ENCODE data around the gene GABARAP.

GABARAP gene

DNA sequence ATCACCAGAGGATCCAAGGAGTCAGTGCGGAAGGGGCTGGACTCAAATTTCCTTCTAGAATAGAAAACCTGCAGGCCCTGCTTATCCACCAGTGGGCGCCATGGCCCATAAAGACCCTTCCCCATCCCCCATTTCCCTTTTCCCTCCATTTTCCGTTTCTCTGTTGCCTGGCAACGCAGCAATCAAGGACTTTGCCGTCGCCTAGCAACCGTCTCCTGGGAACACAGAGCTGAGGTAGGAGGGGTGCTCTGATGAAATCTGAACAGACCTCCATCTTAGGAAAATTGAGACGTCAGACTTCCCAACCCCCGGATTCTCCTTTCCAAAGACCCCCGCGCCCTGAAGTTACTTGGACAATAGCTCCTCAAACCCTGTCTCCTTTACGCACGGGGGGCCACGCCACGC lies 28.4 kb downstream of the GABARAP start:
- Histone ChIP-seq H3K9me3 (no peaks in the 10 kb centered on the region), H3K27ac (peak overlapping the region; percentile 70), H3K4me1 (ENCODE audit: control insufficient read depth in 1 of 2, insufficient read depth in 1 of 2, low read depth in 1 of 2, low read length in 1 of 2) (peaks cover 31 to 37% of the 10 kb centered on the region in 2 experiments), H3K4me3 (ENCODE audit: low read depth in 1 of 2, low read length in 1 of 2) (peak overlapping the region; percentile 56 to 76), H3K27me3 (peaks cover 17% of the 10 kb centered on the region), H3K36me3 (no peaks in the 10 kb centered on the region)
- TF ChIP-seq, protein P1, sequence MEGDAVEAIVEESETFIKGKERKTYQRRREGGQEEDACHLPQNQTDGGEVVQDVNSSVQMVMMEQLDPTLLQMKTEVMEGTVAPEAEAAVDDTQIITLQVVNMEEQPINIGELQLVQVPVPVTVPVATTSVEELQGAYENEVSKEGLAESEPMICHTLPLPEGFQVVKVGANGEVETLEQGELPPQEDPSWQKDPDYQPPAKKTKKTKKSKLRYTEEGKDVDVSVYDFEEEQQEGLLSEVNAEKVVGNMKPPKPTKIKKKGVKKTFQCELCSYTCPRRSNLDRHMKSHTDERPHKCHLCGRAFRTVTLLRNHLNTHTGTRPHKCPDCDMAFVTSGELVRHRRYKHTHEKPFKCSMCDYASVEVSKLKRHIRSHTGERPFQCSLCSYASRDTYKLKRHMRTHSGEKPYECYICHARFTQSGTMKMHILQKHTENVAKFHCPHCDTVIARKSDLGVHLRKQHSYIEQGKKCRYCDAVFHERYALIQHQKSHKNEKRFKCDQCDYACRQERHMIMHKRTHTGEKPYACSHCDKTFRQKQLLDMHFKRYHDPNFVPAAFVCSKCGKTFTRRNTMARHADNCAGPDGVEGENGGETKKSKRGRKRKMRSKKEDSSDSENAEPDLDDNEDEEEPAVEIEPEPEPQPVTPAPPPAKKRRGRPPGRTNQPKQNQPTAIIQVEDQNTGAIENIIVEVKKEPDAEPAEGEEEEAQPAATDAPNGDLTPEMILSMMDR (IDR thresholded peaks at IDR 0.05) = no peak

DNA sequence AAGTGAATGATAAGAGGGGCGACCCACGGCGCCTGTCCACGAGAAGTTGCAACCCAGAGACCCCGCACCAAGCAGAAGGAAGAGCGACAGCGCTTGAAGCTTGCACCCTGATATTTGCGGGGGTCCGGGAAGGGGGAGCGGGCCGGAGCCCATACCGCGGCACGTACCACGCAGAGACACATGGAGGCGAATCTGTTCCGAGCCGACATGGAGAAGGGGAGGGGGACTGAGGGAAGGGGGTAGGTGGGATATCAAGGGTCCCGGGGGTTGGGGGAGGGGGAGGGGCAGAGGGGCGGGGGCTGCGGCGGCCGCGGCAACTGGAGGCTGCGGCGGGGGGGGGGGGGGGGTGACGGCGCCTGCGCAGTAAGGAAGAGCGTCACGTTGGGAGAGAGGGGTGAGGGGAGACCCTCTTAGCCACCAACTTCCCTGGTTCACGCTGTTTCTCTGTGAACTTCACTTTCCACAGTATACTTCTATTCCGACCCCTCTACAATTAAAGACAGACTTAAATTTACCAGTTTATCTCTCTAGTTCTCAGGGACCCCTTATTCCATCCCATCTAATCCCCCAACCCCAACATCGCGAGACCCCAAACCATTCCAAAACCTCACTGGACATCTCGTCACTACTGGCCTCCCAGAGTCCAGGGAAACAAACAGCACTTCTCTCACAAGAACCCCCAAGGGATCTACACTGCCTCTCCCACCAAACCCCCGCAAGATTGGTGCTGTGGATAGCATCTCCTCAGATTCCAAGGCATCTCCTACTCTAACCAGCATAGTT lies 30.6 kb downstream of the GABARAP start:
- no peaks in the 10 kb centered on the region for H3K9me3 ChIP-seq
- no peaks in the 10 kb centered on the region for H3K36me3 ChIP-seq
- H3K27me3 ChIP-seq = peaks cover 12% of the 10 kb centered on the region
- TF ChIP-seq, protein P1 (IDR thresholded peaks at IDR 0.05) = no peak
- no peak overlapping the region for H3K4me3 ChIP-seq (ENCODE audit: low read depth in 1 of 2, low read length in 1 of 2)
- H3K4me1 ChIP-seq (ENCODE audit: control insufficient read depth in 1 of 2, insufficient read depth in 1 of 2, low read depth in 1 of 2, low read length in 1 of 2) = peaks cover 18 to 19% of the 10 kb centered on the region in 2 experiments
- no peak overlapping the region for H3K27ac ChIP-seq

DNA sequence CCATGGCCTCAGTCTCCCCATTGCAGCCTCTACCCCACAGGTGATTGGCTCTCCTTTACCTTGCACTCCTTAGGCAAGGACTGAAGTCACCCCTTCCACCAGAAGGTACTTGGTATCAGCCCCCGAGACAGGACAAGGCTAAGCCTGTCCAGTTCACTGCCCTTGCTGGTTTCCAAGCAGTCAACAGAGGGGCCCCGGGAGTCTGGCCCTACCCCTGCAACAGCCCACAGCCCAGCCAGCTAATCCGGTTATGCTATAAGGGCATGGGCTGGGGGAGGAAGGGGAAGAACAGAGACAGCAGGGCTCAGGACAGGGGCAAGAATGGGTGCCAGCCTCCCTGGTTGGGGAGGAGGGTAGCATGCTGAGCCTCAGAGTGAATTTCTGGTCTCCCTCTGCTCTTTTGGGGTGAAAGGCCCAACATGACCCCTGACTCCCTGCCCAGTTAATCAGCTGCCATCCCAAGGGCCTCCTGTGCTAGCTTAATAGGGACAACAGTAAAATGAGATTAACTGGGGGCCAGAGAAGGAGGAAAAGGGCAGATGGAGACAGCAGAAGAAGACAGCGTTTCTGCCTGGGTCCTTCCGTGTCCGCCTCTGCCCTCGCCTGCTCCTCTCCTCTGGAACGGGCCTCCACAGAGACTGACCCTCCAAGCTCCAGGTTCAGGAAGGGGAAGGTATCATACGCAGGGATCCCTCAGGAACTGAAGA lies 33.3 kb downstream of the GABARAP start:
- TF ChIP-seq, protein P1 (IDR thresholded peaks at IDR 0.05) = no peak
- no peaks in the 10 kb centered on the region for H3K36me3 ChIP-seq
- no peaks in the 10 kb centered on the region for H3K9me3 ChIP-seq
- H3K27me3 ChIP-seq = peaks cover 5% of the 10 kb centered on the region
- no peak overlapping the region for H3K27ac ChIP-seq
- peaks cover 14% of the 10 kb centered on the region in 2 experiments for H3K4me1 ChIP-seq (ENCODE audit: control insufficient read depth in 1 of 2, insufficient read depth in 1 of 2, low read depth in 1 of 2, low read length in 1 of 2)
- H3K4me3 ChIP-seq (ENCODE audit: low read depth in 1 of 2, low read length in 1 of 2) = no peak overlapping the region

DNA sequence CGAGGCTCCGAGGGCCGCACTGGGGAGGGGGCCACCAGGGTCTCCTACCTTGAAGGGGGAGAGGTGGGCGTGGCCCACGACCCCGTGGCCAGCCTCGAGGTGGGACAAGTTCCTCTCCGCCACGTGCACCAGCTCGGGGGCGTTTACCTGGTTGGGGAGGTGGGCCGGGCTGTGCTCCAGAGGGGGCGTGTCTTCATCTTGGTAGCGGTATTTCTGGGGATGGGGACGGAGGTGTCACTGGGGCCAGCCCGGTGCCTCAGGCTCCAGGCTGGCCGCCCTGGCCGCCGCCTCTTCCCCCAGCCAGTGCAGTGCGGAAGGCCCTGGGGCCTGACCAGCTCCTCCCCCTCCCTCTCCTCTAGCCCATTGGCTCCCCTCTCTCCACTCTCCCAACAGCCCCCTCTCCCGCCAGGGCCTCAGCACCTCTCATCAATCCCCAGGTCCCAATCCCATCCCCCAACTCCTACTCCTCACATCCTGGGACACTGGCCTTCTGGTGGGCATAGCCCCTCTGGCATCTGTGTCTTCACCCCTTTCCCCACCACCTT lies 34.1 kb downstream of the GABARAP start:
- Histone ChIP-seq H3K4me1 (ENCODE audit: control insufficient read depth in 1 of 2, insufficient read depth in 1 of 2, low read depth in 1 of 2, low read length in 1 of 2) (peaks cover 9 to 12% of the 10 kb centered on the region in 2 experiments), H3K4me3 (ENCODE audit: low read depth in 1 of 2, low read length in 1 of 2) (no peak overlapping the region)
- TF ChIP-seq, protein P1 (IDR thresholded peaks at IDR 0.05) = no peak

DNA sequence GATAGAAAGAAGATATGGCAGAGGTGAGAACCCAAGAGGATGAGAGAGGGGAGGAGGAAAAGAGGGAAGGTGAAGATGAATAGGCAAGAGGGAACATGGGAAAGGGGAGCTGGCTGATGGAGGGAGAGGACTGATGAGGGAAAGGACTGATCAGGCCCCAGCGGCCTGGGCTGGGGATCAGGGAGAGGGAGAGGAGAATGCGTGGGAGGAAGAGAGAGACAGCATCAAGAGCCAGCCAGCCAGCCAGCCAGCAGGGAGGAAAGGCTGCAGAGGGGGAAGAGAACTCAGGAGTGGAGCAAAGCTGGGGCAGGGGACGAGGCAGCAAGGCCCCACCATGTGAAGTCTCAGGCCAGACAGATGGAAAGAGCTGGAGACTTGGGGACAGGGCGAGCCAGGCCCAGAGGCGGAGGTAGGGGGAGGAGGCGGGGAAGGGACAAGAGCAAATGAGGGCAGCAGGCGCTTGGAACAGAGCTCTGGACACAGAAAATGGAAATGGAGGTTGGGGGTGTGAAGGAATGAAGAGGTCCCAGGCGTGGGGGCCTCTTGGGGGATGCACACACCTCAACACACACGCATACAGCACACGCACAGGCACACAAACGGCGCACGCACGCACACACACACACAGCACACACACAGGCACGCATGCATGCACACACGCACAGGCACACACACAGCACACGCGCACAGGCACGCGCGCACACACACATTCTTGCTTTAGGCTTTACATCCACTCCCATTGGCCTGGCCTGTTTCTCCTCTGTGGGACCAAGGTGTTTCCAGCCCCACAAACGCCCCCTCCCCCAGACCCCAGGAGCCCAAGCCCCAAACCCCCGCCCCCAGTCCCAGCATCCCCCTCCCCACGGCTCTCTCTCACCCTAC lies 34.9 kb downstream of the GABARAP start:
- Histone ChIP-seq H3K4me3 (ENCODE audit: low read depth in 1 of 2, low read length in 1 of 2) (no peak overlapping the region), H3K4me1 (ENCODE audit: control insufficient read depth in 1 of 2, insufficient read depth in 1 of 2, low read depth in 1 of 2, low read length in 1 of 2) (peaks cover 9 to 12% of the 10 kb centered on the region in 2 experiments), H3K27ac (no peak overlapping the region), H3K27me3 (peaks cover 5% of the 10 kb centered on the region), H3K36me3 (no peaks in the 10 kb centered on the region), H3K9me3 (no peaks in the 10 kb centered on the region)
- TF ChIP-seq, protein P1 (IDR thresholded peaks at IDR 0.05) = no peak

More for the DNA sequence above, 34.1 kb downstream of the GABARAP start:
- no peaks in the 10 kb centered on the region for H3K36me3 ChIP-seq
- peaks cover 5% of the 10 kb centered on the region for H3K27me3 ChIP-seq
- no peaks in the 10 kb centered on the region for H3K9me3 ChIP-seq
- no peak overlapping the region for H3K27ac ChIP-seq

Data from neutrophil (primary cell).